GM19099 (cell line): ENCODE data around the gene FAAP100.

Experiments
- POLR2A ChIP-seq: IDR thresholded peaks from 3 replicates; pipeline ENCODE4 v1.6.1; 2011; ENCODE audit warnings: low read depth; ENCODE audit not compliant: insufficient read length; ENCODE audit errors: extremely low read depth

Gene FAAP100

DNA sequence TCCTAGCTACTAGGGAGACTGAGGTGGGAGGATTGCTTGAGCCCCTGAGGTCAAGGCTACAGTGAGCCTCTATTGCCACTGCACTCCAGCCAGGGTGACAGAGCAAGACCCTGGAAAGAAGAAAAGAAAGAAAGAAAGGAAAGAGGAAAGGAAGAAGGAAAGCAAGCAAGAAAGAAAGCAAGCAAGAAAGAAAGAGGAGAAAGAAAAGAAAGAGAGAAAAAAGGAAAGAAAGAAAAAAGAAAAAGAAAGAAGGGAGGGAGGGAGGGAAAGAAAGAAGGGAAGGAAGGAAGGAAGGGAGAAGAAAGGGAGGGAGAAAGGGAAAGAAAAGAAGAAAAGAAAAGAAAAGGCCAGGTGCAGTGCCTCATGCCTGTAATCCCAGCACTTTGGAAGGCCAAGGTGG is 48.5 kb downstream of the FAAP100 start:
- no peak for TF ChIP-seq POLR2A

DNA sequence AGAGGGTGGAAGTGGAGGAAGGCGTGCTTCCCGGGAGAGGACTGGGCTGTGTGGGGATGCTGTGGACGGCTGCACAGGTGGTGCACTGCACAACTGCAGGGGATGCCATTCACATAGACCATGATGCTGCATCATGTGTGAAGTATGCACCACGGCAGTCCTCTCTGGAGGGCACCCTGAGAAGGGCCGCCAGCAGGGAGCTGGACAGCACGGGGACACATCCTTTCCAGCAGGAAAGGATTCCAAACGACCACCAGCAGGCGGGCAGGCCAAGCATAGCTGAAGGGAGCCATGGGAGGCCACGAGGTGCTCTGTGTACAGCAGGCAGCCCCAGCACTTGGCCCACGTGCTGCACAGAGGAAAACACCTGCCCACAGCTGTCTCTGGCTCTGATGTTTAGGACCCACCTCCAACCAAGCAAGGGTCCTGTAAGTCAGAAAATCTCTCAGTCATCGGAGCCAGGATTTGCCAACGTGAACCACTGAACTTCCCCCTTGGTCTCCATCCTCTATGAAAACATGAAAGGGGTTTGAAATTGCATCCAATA is 49.6 kb downstream of the FAAP100 start:
- TF ChIP-seq POLR2A, result no peak

DNA sequence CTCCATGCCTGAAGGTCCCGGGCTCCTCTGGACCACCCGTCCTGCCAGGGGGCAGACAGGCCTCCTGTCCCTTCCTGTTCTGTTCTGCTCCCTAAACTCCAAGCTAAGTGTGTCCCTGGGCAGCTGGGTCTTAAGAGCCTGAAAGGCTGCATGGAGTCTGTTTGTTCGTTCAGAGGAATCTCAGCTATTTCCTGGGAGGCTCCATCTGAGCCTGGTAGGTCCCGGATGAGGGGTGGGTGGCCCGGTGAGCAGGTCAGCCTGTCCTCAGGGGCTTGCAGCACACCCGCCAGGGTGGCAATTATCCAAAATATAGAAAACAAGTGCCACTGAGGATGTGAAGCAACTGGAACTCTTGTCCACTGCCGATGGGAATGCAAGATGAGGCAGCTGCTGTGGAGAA is 52.1 kb downstream of the FAAP100 start:
- no peak for TF ChIP-seq POLR2A

DNA sequence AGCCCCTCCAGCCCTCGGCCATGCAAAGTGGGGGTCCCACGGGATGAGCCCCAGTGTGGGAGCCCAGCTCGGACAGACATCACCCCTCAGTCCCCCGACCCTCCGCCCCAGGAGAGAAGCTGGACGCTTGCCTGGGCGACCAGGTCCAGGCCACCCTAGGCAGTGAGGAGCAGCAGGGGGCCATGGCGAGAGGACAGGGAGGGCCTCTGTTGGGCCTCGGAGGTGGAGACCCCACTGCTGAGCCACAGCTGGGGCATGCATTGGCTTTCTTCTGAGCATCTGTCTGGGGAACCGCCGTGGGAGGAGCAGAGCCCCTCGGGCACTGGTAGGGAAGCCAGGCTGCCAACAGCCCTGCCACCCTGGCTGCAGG is 52.6 kb downstream of the FAAP100 start:
- no peak for TF ChIP-seq POLR2A

DNA sequence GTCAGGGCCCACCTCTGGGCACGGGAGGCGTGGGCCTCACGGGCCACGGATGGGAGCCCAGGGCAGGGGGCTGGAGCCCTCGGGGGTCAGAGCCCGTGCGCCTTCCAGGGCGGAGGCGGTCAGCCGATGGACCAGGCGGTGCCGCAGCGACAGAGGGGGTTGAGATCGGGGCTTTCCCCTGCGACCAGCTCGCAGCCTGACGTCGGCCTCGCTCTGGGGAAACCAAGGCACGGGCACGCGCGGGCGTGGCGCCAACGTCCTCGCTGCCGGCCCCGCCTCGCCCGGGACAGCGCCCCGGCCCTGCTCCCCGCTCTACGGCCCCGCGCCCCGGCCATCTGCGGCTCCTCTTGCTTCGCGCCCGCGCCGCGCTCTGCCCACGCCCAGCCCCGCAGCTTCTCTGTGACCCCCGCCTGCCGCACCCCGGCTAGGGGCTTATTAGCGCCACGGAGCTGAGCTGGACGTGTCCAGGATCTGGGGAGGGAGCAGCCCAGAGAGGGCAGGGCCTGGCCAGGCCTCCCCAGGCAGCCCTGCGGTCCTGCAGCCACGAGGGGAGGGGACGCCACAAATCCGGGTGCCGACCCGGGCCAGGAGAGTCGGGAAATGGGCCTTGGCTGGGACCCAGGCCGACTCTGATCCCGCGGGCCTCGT is 53.1 kb downstream of the FAAP100 start:
- TF ChIP-seq POLR2A, result no peak

DNA sequence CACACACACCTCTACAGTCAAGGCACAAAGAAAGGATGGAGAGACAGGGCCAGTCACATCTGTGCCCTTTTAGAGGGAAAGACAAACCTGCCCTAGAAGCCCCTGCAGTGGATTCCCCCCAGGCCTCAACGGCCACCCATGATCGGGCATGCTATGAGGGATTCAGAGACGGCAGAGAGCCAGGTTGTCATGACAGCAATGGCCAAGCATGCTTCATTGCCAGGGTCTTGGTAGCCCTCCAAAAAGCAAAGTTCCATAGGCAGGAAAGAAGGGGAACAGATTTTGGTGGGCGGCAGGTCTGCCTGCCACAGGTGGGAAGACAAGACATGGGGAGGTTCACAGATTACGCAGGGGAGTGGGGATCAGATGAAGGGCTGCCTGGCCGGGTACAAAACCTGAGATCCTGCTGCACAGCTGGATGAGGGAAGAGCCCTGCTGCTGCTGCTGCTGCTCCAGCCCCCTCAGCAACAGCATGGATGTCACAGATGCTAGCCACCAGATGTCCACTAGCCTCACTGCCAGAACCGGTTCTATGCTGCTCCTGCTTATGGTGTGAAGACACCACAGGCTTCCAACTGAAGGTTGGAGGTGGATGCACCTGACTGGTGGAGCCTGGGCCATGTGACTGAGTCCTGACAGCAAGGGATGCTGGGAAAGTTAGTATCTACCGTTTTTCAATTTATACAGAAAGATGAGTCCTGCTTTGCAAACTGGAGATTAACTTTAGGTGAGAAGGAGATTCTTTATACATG is 57.4 kb downstream of the FAAP100 start:
- no peak for TF ChIP-seq POLR2A

DNA sequence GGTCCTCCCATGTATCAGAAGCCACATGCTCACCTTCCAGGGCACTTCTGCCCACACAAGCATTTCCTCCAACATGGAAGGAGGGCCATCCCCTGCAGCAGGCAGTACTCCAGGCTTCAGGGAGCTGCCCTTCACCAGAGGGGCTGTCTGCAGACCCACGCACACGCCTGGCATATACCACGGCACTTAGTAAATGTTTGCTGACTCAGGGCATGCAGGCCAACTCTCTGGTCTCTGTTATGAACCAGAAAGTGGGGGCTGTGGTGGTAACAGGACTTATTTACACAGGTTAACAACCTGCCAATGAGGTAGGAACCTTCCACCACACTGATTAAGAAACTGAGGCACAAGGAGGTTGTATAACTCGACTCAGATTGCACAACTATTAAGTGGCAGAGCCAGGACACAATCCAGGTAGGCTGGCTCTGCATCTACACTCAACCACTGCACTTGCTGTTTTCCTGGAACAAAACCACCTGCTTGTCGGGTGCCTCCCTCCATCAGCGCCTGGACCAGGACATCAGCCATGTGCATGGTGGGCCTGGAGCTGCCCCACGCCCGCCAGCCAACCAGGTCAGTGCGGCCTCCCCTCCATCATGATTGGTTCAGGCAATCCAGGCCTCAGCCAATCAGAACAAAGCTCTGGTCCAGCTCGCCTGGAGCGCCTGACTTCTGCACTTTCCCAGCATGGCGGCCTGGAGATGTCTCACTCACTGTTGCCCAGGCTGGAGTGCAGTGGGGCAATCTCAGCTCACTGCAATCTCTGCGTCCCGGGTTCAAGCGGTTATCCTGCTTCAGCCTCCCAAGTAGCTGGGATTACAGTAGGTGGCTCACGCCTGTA is 58.7 kb downstream of the FAAP100 start:
- no peak for TF ChIP-seq POLR2A

DNA sequence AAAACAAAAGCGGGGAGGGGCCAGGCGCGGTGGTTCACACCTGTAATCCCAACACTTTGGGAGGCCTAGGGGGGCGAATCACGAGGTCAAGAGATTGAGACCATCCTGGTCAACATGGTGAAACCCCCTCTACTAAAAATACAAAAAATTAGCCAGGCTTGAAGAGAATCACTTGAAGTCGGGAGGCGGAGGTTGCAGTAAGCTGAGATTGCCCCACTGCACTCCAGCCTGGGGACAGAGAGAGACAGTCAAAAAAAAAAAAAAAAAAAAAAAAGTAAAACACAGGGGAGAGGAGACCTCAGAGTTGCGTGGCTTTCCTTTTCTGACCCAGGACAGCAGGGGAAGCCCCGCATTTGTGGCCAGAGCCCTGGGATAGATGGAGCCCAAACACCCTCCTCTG is 59.4 kb downstream of the FAAP100 start:
- no peak for TF ChIP-seq POLR2A

DNA sequence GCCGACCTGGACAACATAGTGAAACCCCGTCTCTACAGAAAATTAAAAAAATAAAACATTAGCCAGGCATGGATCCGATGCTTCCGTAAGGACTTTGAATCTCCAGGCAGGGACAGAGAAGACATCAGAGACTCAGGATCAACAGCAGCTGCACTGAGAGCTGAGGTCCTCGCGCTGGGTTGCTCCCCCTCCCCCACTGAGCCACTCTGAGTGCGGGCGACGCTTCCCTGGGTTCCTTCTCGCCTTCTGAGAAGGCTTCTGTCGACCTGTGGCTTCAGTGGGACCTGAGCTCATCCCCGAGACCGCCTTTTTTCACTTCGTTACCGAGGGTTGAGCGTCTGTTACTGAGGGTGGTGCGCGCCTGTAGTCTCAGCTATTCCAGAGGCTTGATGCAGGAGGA is 60.0 kb downstream of the FAAP100 start:
- TF ChIP-seq POLR2A, result no peak

DNA sequence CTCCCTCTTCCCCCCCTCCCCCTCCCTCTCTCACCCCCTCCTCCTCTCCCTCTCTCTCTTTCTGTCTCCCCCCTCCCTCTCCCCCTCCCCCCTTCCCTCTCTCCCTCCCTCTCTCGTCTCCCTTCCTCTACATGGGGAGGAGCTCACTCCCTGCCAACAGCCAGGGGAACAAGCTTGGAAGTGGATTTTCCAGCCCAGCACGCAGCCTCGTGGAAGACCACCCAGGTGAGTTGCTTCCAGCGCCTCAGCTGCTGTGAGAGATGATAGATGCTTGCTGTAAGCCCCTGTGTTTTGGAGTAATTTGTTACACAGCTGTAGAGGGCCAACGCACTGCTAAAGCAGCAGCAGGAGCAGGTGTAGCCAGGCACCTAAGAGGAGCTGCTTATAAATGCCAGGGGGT is 60.4 kb downstream of the FAAP100 start:
- no peak for TF ChIP-seq POLR2A

DNA sequence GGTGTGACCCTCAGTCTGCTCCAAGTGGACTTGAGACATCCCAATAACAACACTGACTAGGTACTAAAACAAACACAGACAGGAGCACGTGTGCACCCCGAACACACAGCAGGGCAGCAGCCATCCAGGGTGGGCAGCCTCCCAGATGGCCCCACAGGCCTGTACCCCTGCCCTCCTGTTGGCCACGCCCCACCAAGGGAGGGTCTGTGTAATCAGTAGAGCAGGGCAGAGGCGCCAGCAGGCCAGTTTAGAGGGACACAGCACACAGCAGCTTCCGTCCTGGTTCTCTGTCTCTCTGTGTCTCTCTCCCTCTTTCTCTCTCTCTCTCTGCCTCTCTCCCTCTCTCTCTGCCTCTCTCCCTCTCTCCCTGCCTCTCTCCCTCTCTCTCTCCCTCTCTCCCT is 61.0 kb downstream of the FAAP100 start:
- no peak for TF ChIP-seq POLR2A

DNA sequence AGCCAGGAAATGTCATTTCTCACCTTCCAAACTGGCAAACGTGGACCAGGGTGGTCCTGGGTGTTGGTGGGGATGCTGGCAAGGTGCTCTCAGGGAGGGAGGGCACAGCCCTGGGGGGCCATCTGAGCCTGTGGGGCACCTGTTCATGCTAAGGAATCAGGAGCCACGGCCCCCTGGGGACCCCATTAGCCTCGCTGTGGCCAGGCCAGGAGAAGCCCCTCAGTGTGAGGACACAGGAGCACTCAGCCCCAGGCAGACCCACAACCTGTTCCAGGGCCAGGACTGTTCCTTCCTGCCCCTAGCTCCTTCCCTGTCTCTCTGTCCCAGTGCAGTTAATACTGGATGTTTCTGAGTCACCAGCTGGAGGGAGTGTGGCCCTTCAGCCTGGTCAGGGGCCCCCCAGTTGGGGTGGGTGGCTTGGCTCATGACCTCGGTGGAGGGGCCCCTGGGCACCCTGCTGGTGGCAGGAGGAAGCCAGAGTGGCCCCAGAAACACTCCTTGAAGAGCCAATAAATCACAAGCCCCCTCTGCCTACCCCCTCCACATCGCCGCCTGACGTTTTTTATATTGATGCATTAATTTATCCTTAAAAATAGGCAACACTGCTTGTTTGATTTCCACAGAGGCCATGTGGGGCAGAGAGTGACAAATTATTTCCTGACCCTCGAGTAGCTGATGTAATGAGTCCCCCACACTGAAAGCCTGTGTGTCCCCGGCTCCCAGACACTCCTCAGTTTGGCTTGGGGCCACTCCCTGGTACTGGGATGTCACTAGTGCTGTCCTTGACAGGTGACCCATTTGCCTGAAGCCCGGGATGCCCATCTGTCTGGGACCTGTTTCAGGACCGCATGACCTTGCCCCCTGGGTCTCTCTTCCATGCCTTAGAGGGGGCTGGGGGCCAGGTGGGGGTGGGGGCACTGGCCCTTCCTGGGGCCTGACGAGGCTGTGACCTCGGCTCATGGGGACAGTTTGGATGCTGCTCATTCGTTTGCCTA is 61.9 kb downstream of the FAAP100 start:
- no peak for TF ChIP-seq POLR2A
